Vagina (tissue), 2 donors: ENCODE data around the gene UBA6.

ENCODE experiments used
- POLR2A ChIP-seq, 2 donors: fragments of 450-650 bp; IDR thresholded peaks; one replicate each; pipeline ENCODE4 v1.6.1; 2017; ENCODE audit warnings: antibody characterized with exemption in 2 of 2, mild to moderate bottlenecking in 2 of 2, moderate library complexity in 2 of 2
- POLR2AphosphoS5 ChIP-seq, 2 donors: sonication (generic); formaldehyde crosslinking; IDR thresholded peaks; one replicate each; pipeline ENCODE4 v1.9.0; 2017; ENCODE audit warnings: antibody characterized with exemption in 2 of 2, mild to moderate bottlenecking in 2 of 2, low read depth in 1 of 2; ENCODE audit not compliant: insufficient read depth in 1 of 2
- TF ChIP-seq, protein P1 (sequence below), 3 experiments: fragments of 450-650 bp in 2 of 3; fragments of 200-600 bp in 1 of 3; sonication (generic) in 1 of 3; IDR thresholded peaks; one replicate each; pipeline ENCODE4 v1.5.1; 2017 to 2019; ENCODE audit warnings: antibody characterized with exemption in 3 of 3, mild to moderate bottlenecking in 2 of 3, moderate library complexity in 2 of 3

DNA sequence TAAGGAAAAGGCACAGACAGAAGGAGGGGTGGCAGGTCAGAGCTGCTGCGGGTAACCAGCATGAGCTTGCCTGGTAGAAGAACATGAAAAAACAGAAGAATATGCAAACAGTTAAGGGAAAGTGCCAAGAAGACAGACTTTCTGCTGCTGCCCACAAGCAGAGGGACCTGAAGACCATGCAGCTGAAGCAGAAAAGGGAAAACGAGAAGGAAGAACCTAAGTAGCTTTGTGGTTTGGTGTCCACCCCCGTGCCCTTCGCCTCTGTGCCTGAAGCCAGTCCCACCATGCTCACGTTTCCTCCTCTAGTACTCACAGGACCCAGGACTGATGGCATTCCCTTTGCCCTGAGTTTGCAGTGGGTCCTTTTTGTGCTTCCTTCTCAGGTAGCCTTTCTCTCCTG lies 62.8 kb downstream of the UBA6 start:
- TF ChIP-seq, protein P1, sequence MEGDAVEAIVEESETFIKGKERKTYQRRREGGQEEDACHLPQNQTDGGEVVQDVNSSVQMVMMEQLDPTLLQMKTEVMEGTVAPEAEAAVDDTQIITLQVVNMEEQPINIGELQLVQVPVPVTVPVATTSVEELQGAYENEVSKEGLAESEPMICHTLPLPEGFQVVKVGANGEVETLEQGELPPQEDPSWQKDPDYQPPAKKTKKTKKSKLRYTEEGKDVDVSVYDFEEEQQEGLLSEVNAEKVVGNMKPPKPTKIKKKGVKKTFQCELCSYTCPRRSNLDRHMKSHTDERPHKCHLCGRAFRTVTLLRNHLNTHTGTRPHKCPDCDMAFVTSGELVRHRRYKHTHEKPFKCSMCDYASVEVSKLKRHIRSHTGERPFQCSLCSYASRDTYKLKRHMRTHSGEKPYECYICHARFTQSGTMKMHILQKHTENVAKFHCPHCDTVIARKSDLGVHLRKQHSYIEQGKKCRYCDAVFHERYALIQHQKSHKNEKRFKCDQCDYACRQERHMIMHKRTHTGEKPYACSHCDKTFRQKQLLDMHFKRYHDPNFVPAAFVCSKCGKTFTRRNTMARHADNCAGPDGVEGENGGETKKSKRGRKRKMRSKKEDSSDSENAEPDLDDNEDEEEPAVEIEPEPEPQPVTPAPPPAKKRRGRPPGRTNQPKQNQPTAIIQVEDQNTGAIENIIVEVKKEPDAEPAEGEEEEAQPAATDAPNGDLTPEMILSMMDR (IDR thresholded peaks at IDR 0.05), result no peak
- TF ChIP-seq POLR2AphosphoS5 (IDR thresholded peaks at IDR 0.05; ENCODE audit: insufficient read depth in 1 of 2, low read depth in 1 of 2), result no peak
- TF ChIP-seq POLR2A (IDR thresholded peaks at IDR 0.05), result no peak
